GM18517 (cell line): Measurements from ENCODE around the gene EEF2.
"Not testable (repeated sequence)": the region's sequence is repeated elsewhere in the genome, so short reads cannot be mapped to it uniquely, and the experiment has no call there.

Source experiments
- ATAC-seq: cut with Tn5 transposase; IDR thresholded peaks from one replicate; pipeline ENCODE4 v1.9.1; 2021; ENCODE audit warnings: mild to moderate bottlenecking, moderate library complexity; ENCODE audit not compliant: unreplicated experiment

EEF2 gene

GRCh38 chr19:3950871-3951861 lies 34.1 kb downstream of the EEF2 start:
- no peak for ATAC-seq

DNA sequence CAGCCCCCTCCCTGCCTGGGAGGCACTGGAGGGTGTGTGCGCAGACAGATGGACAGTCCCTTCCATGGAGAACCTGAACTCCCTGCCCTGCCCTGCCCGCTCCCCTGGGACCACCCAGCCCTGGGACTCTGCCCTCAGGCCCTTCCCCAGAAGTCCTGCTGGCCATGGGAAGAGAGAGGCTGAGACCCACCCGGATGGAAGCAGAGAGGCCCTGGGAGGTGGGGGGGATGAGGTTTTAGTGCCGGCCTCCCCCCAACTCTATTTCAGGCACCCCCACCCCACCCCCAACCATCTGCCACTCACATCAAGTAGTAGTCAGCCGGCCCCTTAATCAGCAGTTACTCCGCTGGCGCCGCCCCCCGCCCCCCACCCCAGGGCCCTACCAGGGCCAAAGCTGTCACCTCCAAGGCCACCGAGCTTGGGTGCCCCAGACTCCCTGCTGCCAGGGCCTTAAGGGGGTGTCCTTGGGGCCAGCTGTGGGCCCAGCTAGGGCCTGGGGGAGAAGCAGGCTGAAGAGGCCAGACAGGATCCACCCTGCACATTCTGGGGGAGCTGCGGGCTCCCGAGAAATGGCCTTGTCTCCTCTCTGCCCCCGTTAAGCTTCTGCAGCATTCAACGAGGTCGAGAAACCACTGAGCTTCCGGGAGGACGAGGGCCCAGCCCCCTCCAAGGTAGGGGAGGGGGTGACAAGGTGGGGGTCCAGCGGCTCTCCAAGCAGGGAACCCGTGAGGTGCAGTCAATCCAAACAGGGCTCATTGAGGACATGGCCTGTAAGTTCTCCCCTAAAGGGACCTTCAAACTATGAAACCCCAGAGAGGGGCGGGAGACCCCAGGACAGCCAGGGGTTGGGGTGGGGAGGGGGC lies 35.0 kb downstream of the EEF2 start:
- no peak for ATAC-seq

GRCh38 chr19:3949294-3949693 lies 36.0 kb downstream of the EEF2 start:
- ATAC-seq = no peak

DNA sequence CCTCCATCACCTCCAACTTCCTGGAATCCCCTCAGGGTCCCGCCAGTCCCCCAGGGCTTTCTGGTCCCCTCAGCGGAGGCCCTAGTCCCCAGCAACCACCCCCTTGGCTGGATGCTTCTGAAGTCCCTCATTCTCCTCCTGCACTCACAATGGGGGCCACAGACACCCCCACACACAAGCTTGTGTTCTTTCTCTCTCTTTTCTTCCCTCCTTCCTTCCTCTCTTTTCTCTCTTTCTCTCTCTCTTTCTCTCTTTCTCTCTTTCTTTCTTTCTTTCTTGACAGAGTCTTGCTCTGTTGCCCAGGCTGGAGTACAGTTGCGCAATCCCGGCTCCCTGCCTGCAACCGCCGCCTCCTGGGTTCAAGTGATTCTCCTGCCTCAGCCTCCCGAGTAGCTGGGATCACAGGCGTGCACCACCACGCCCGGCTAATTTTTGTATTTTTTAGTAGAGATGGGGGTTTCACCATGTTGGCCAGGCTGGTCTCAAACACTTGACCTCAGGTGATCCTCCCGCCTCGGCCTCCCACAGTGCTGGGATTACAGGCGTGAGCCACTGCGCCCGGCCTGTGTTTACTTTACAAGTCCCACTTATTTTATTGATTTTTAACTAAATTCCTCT lies 37.8 kb downstream of the EEF2 start:
- ATAC-seq = not testable (repeated sequence)

DNA sequence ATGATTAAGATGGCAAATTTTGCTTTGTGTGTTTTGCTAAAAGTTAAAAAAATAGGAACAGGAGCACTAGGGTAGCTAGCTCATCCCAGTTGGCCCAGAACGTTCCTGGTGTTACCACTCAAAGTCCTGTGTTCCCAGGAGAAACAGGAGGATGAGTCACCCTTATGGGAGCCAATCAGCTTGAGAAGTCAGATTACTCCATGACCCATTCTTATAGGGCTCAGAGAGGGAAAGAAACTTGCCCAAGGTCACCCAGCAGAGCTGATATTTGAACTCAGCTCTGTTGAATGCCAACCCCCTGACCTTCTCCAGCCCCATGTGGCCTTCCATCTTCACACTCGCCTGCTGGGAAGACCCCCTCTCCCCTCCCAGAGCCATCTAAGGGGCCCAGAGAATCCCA lies 39.4 kb downstream of the EEF2 start:
- ATAC-seq = no peak

DNA sequence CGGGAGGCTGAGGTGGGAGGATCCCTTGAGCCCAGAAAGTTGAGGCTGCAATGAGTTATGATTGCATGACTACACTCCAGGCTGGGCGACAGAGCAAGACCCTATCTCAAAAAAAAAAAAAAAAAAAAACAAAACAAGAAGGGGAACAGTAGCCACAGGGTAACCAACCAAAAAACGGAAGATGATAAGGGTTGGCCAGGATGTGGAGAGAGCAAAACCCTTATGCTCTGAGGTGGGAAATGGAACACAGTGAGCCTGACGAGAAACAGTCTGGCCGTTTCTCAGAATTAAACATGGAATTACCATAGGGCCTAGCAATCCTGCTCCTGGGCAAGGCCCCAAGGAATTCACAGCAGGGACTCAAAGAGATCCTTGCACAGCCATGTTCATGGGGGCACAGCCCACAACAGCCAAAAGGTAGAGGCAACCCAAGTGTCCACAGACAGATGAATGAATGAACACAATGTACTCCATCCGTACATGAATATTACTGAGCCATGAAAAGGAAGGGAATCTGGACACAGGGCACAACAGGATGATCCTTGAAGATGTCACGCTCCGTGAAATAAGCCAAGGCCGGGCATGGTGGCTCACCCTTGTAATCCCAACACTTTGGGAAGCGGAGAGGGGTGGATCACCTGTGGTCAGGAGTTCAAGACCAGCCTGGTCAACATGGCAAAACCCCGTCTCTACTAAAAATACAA lies 41.1 kb downstream of the EEF2 start:
- no peak for ATAC-seq

DNA sequence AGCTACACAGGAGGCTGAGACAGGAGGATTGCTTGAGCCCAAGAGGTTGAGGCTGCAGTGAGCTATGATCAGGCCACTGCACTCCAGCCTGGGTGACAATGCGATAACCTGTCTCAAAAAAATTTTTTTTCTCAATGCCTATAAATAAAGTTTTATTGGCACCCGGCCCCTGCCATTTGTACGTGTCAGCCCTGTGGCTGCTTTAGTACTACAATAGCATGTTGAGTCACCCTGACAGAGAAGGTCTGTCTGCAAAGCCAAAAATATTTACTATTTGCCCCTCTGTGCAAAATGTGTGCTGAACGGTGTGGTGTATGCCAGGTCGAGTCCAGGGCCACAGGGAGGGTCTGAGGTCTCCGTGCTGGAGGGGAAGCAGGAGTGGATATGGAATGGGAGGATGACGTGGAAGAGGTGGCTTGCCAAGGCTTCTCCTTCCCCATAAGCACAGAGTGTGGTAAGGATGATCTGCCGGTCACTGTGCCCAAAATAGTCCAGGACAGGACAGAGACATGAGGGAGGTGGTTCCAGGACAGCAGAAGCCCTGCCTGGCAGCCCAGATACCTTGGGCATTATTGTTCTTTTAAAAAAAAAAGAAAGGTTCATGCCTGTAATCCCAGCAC lies 42.4 kb downstream of the EEF2 start:
- ATAC-seq = no peak

DNA sequence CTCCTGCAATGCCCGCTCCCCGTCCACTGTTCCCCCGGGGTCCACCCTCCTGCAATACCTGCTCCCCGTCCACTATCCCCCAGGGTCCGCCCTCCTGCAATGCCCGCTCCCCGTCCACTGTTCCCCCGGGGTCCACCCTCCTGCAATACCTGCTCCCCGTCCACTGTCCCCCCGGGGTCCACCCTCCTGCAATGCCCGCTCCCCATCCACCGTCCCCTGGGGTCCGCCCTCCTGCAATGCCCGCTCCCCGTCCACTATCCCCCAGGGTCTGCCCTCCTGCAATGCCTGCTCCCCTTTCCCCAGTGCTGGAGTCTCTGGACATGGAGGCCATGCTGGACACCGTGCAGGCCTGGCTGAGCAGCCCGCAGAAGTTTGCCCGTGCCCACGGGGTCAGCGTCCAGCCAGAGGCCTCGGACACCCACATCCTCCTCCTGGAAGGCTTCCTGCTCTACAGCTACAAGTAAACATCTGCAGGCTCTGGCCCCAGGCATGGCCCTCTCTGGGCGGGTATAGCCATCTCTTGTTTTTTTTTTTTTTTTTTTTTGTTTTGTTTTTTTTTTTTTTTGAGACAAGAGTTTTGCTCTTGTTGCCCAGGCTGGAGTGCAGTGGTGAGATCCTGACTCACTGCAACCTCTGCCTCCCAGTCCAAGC lies 46.8 kb downstream of the EEF2 start:
- not testable (repeated sequence) for ATAC-seq

DNA sequence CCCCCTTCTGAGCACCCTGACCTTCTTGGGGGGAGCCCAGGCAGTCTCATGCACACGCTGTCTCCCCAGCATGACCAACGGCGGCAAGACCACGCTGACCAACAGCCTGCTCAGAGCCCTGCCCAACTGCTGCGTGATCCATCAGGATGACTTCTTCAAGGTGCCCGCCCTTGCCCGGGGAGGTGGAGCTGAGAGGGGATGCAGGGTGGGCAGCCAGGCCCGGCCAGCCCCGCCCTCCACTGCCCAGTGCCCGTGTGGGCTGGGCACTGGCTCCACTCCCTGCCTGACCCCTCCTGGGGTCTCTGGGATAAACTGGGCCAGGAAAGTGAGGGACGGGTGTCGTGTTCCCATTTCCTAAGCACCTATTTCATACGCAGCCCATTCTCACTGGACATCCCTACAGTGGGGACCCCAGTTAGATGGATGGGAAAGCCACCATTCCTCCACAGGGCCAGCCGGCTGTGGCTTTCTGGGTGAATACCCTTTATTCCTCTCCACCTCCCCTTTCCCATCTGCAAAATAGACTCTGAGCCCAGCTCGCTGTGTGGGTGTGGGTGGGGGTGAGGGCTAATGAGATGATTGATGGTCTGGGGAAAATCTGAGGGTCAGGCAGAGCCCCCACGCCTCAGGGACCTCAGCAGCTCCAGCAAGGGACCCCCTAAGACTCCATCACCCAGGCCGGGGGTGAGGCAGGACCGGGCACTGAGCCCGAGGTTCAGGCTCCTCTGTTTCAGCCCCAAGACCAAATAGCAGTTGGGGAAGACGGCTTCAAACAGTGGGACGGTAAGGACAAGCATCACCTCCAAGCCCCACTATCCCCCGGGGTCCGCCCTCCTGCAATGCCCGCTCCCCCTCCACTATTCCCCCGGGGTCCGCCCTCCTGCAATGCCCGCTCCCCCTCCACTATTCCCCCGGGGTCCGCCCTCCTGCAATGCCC lies 48.5 kb downstream of the EEF2 start:
- no peak for ATAC-seq

GRCh38 chr19:3932931-3933810 lies 52.1 kb downstream of the EEF2 start, which contains the start of gene NMRK2:
Gene NMRK2, plus strand, starts transcription at chr19:3933069. Its CDS starts 603 bp downstream, at chr19:3933672.
- ATAC-seq = no peak

- no peak for ATAC-seq
These were observed 54.2 kb downstream of the EEF2 start for GRCh38 chr19:3931041-3931440.
